ENCODE measurements around the gene CNOT2.
A peak's percentile ranks its signal among the peaks of the same experiment; 100 is the strongest.

CNOT2 gene

GRCh38 chr12:70242695-70243509, at the start of gene CNOT2:
CNOT2 (plus strand) TSS chr12:70243433; CDS start chr12:70278227, 34,794 bp downstream.
- peak; percentile 85 to 89 for DNase-seq

- DNase-seq, result no peak
Measured at GRCh38 chr12:70194076-70194475, 49.2 kb upstream of the CNOT2 start.

- no peak for DNase-seq
Measured at GRCh38 chr12:70196811-70197281, 46.4 kb upstream of the CNOT2 start.

- no peak for DNase-seq
Measured at GRCh38 chr12:70197345-70197744, 45.9 kb upstream of the CNOT2 start.

- DNase-seq, result no peak
Measured at GRCh38 chr12:70213707-70214106, 29.5 kb upstream of the CNOT2 start.

- DNase-seq, result no peak
Measured at GRCh38 chr12:70214972-70215617, 28.1 kb upstream of the CNOT2 start.

- DNase-seq, result no peak
Measured at GRCh38 chr12:70217416-70217815, 25.8 kb upstream of the CNOT2 start.

- DNase-seq, result no peak
Measured at GRCh38 chr12:70221626-70222025, 21.6 kb upstream of the CNOT2 start.

GRCh38 chr12:70227911-70228310, 15.3 kb upstream of the CNOT2 start:
- DNase-seq, result no peak

GRCh38 chr12:70230934-70231606, 12.2 kb upstream of the CNOT2 start:
- no peak for DNase-seq

GRCh38 chr12:70236990-70237389, 6.2 kb upstream of the CNOT2 start:
- no peak for DNase-seq

GRCh38 chr12:70240673-70241072, 2.6 kb upstream of the CNOT2 start:
- no peak for DNase-seq

- no peak for DNase-seq
Measured at GRCh38 chr12:70241845-70242244, 1.4 kb upstream of the CNOT2 start.

GRCh38 chr12:70243510-70244371, 508 bp downstream of the CNOT2 start:
- DNase-seq, result peak; percentile 64 to 67

- DNase-seq, result no peak
Measured at GRCh38 chr12:70244409-70244808, 1.2 kb downstream of the CNOT2 start.

- no peak for DNase-seq
Measured at GRCh38 chr12:70245458-70245857, 2.2 kb downstream of the CNOT2 start.

GRCh38 chr12:70246580-70246979, 3.3 kb downstream of the CNOT2 start:
- no peak for DNase-seq

GRCh38 chr12:70247653-70248199, 4.5 kb downstream of the CNOT2 start:
- no peak for DNase-seq

- DNase-seq, result no peak
Measured at GRCh38 chr12:70248876-70249275, 5.6 kb downstream of the CNOT2 start.

- no peak for DNase-seq
Measured at GRCh38 chr12:70249903-70250302, 6.7 kb downstream of the CNOT2 start.

GRCh38 chr12:70251226-70251625, 8.0 kb downstream of the CNOT2 start:
- DNase-seq, result no peak

GRCh38 chr12:70251661-70252060, 8.4 kb downstream of the CNOT2 start:
- DNase-seq, result no peak

Data from NCI-H2081 (cell line).